H1 (cell line): ENCODE results near the gene CDT1. TPM values are rescaled to one million over a fixed set of nuclear protein-coding genes. Genes with fewer than 3 reads are reported as not detected.

Experiments
- CHD7 ChIP-seq: fragments of 300-600 bp; sonication (generic); IDR thresholded peaks from 2 replicates; pipeline ENCODE4 v1.7.1; 2012; ENCODE audit warnings: low read length, moderate library complexity, mild to moderate bottlenecking, inconsistent platforms; ENCODE audit not compliant: insufficient replicate concordance
- polyA plus RNA-seq, 7 experiments: library from polyadenylated mRNA; depleted of rRNA in 3 of 7; stranded (reverse) in 5 of 7; unstranded in 2 of 7; fragments of >200 nt in 5 of 7; fragments of 200-250 nt in 2 of 7; gene quantifications; 1 replicate in 5 of 7; 2 replicates in 1 of 7; 4 replicates in 1 of 7; pipeline versions ENCODE4 v1.2.1 to v1.2.3, GENCODE V29; 2011 to 2013; ENCODE audit warnings: missing spikeins in 2 of 7, mixed read lengths in 2 of 7
- total RNA-seq: library from RNA; stranded (reverse); fragmentation: NEBNext Ultra II Directional; extraction: Animal tissue kit (Norgen Biotek cat#: 25700); gene quantifications from 2 replicates; pipeline ENCODE4 v1.2.1, GENCODE V29; 2021

Gene CDT1
- total and polyA plus RNA-seq, 2 of the 8 experiments (the other 6 are each of a cell fraction or from before 2014, with no cell fraction given) = 76.7 to 95.4 TPM

- TF ChIP-seq CHD7 = no peak
Observed at GRCh38 chr16:88769617-88770460, 33.8 kb upstream of the CDT1 start (continued).
